HEK293T (cell line): ENCODE measurements around the gene CYP4B1.

Source experiments
- ARNT ChIP-seq: fragments of 450-650 bp; IDR thresholded peaks from 2 replicates; pipeline ENCODE4 v1.6.1; 2017; ENCODE audit warnings: mild to moderate bottlenecking
- CTBP1 ChIP-seq: fragments of 450-650 bp; IDR thresholded peaks from 2 replicates; pipeline ENCODE4 v1.6.1; 2016; ENCODE audit warnings: borderline replicate concordance
- ELF4 ChIP-seq: fragments of 450-650 bp; IDR thresholded peaks from 2 replicates; pipeline ENCODE4 v1.6.1; 2017; ENCODE audit warnings: antibody characterized with exemption
- FOXM1 ChIP-seq: fragments of 450-650 bp; IDR thresholded peaks from 2 replicates; pipeline ENCODE4 v1.6.1; 2017; ENCODE audit warnings: mild to moderate bottlenecking, borderline replicate concordance
- HDGF ChIP-seq: fragments of 450-650 bp; IDR thresholded peaks from 2 replicates; pipeline ENCODE4 v1.6.1; 2017; ENCODE audit warnings: antibody characterized with exemption, borderline replicate concordance
- TARDBP ChIP-seq: fragments of 450-650 bp; IDR thresholded peaks from 2 replicates; pipeline ENCODE4 v1.6.1; 2016

GRCh38 chr1:46862348-46862747, 63.5 kb downstream of the CYP4B1 start:
- no peak for TF ChIP-seq ELF4
- no peak for TF ChIP-seq ARNT
- no peak for TF ChIP-seq FOXM1
- TF ChIP-seq TARDBP = no peak
- no peak for TF ChIP-seq HDGF
- TF ChIP-seq CTBP1 = no peak
